ENCODE measurements around the gene PDE4B. TPM values are rescaled to one million over a fixed set of nuclear protein-coding genes. Genes with fewer than 3 reads are reported as not detected.

PDE4B gene
- total and polyA plus RNA-seq, 10 of the 15 experiments (the other 5 are each of a cell fraction or from before 2014, with no cell fraction given): 3.0 to 13.2 (median 5.7) TPM

- ChIA-PET POLR2A (interaction anchor here (0.8 kb wide), 1 partner anchor 60 kb away, joined by 3 read pairs; no protein-coding TSS in a partner anchor), CTCF (interaction anchor here (1.9 to 2.0 kb wide), 2 partner anchors 11 to 175 kb away, joined by 5 to 6 read pairs; no protein-coding TSS in a partner anchor), RAD21 (ENCODE audit: unreplicated experiment) (interaction anchor here (0.8 to 5.2 kb wide), 5 partner anchors 11 to 174 kb away, joined by 3 to 36 read pairs (median 5); no protein-coding TSS in a partner anchor), SMC1A (ENCODE audit: uncharacterized antibody, unreplicated experiment) (interaction anchor here (1.0 to 18.6 kb wide), 8 partner anchors 11 to 183 kb away, joined by 3 to 290 read pairs (median 10); no protein-coding TSS in a partner anchor)
- Histone ChIP-seq H3K27me3 (replicated peaks in 1 of 2; ENCODE audit: control insufficient read depth in 2 of 2, insufficient read depth in 2 of 2, low read length in 1 of 2) (no peaks in the 10 kb centered on the region), H3K4me2 (ENCODE audit: control insufficient read depth, insufficient read depth) (no peak overlapping the region), H2AFZ (ENCODE audit: control insufficient read depth, low read depth, low read length) (no peak overlapping the region), H3K9me3 (replicated peaks; ENCODE audit: control insufficient read depth, insufficient read depth, low read length) (no peaks in the 10 kb centered on the region), H3K4me1 (ENCODE audit: control insufficient read depth, insufficient read depth, low read length) (peaks cover 21% of the 10 kb centered on the region), H4K20me1 (ENCODE audit: control insufficient read depth, insufficient read depth) (no peaks in the 10 kb centered on the region), H3K9ac (ENCODE audit: control insufficient read depth, insufficient read depth, low read length) (0 out of 2 replicates have a peak overlapping the region, but pooled peaks have one; percentile 9), H3K4me3 (no peak overlapping the region), H3K27ac (ENCODE audit: control insufficient read depth, insufficient read depth) (no peak overlapping the region), H3K36me3 (ENCODE audit: control insufficient read depth in 2 of 2, insufficient read depth in 2 of 2, low read length in 1 of 2) (no peaks in the 10 kb centered on the region), H3K79me2 (ENCODE audit: control insufficient read depth, insufficient read depth, low read length) (no peaks in the 10 kb centered on the region)
- no peak for DNase-seq (ENCODE audit: low read depth, low spot score)
- peak; percentile 58 for ATAC-seq
- TSS peak; percentile 100 for BruUV-seq (replicated peaks)
- FAIRE-seq: no peak
- intact Hi-C loops (cut with micrococcal nuclease; ENCODE audit: unreplicated experiment): loop anchor here (1.0 to 10.0 kb wide), 2 partner anchors 60 to 663 kb away; no protein-coding TSS in a partner anchor
- 71% methylated on average over 8 of the region's 8 CpGs for WGBS (ENCODE audit: insufficient coverage, insufficient replicate concordance, low lambda C conversion rate, missing lambda C conversion rate)
- in situ Hi-C loops (cut with MboI): loop anchor here (25.0 kb wide), 1 partner anchor 666 kb away; no protein-coding TSS in a partner anchor
- TF ChIP-seq NFXL1 (IDR thresholded peaks at IDR 0.05; ENCODE audit: borderline replicate concordance): no peak
- TF ChIP-seq RAD21 (IDR thresholded peaks at IDR 0.05; ENCODE audit: insufficient read depth, low read depth, low read length): no peak
- no peak for TF ChIP-seq ASH2L (IDR thresholded peaks at IDR 0.05; ENCODE audit: borderline replicate concordance, low read depth)
- no peak for TF ChIP-seq ZNF217 (IDR thresholded peaks at IDR 0.05)
- no peak for TF ChIP-seq SPI1 (IDR thresholded peaks at IDR 0.05; ENCODE audit: borderline replicate concordance, insufficient read depth, low read depth, low read length)
- no peak for TF ChIP-seq PAX8 (IDR thresholded peaks at IDR 0.05)
- no peak for TF ChIP-seq LARP7 (IDR thresholded peaks at IDR 0.05)
- no peak for TF ChIP-seq JUND (IDR thresholded peaks at IDR 0.05; ENCODE audit: low read depth, low read length)
- TF ChIP-seq, protein P1, sequence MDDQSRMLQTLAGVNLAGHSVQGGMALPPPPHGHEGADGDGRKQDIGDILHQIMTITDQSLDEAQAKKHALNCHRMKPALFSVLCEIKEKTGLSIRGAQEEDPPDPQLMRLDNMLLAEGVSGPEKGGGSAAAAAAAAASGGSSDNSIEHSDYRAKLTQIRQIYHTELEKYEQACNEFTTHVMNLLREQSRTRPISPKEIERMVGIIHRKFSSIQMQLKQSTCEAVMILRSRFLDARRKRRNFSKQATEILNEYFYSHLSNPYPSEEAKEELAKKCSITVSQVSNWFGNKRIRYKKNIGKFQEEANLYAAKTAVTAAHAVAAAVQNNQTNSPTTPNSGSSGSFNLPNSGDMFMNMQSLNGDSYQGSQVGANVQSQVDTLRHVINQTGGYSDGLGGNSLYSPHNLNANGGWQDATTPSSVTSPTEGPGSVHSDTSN (IDR thresholded peaks at IDR 0.05; ENCODE audit: insufficient replicate concordance, low read depth, low read length): no peak
- TF ChIP-seq RUNX3 (IDR thresholded peaks at IDR 0.05; ENCODE audit: low read length): peak; percentile 20; the same call in 1 of the 2 replicates
- TF ChIP-seq NFYA (IDR thresholded peaks at IDR 0.05; ENCODE audit: borderline replicate concordance, low read depth, low read length): no peak
- TF ChIP-seq RFX5 (IDR thresholded peaks at IDR 0.05; ENCODE audit: low read depth, low read length): no peak
- TF ChIP-seq CBX5 (IDR thresholded peaks at IDR 0.05; ENCODE audit: low read depth): no peak
- TF ChIP-seq RCOR1 (conservative IDR thresholded peaks at IDR 0.05; ENCODE audit: low read depth, low read length): no peak
- TF ChIP-seq MTA3 (IDR thresholded peaks at IDR 0.05; ENCODE audit: borderline replicate concordance, low read length): no peak
- TF ChIP-seq MXI1 (IDR thresholded peaks at IDR 0.05; ENCODE audit: low read depth, low read length): no peak
- no peak for TF ChIP-seq MEF2B (IDR thresholded peaks at IDR 0.05; ENCODE audit: partially characterized antibody, poor library complexity, severe bottlenecking)
- no peak for TF ChIP-seq RBBP5 (conservative IDR thresholded peaks at IDR 0.05)
- TF ChIP-seq TCF12 (IDR thresholded peaks at IDR 0.05; ENCODE audit: low read depth, low read length): no peak
- no peak for TF ChIP-seq CHD1 (IDR thresholded peaks at IDR 0.05; ENCODE audit: low read depth, low read length)
- peak; percentile 86 for TF ChIP-seq SP1 (IDR thresholded peaks at IDR 0.05; ENCODE audit: low read depth, low read length)
- TF ChIP-seq STAT1 (conservative IDR thresholded peaks at IDR 0.05): no peak
- TF ChIP-seq ZBED1 (IDR thresholded peaks at IDR 0.05; ENCODE audit: borderline replicate concordance): no peak
- 0 out of 2 replicates have a peak, but pooled peaks have one; percentile 28 for TF ChIP-seq MEF2A (IDR thresholded peaks at IDR 0.05; ENCODE audit: insufficient read depth, low read depth, low read length)
- no peak for TF ChIP-seq IRF4 (IDR thresholded peaks at IDR 0.05; ENCODE audit: low read depth, low read length)
- TF ChIP-seq ATF7 (IDR thresholded peaks at IDR 0.05; ENCODE audit: low read depth): peak; percentile 41; the same call in 1 of the 2 replicates
- no peak for TF ChIP-seq NRF1 (conservative IDR thresholded peaks at IDR 0.05; ENCODE audit: low read depth, low read length)
These were observed 478.7 kb downstream of the PDE4B start for GRCh38 chr1:66271216-66271903.

Data from GM12878 (cell line).